RCC 7860 (cell line): ENCODE results near the gene IQCE.

Experiments used
- DNase-seq: peaks from one replicate; pipeline ENCODE4 v3.0.0-alpha.2; 2015; ENCODE audit warnings: low spot score
- FAIRE-seq: peaks from 2 replicates; lab custom pipeline; 2012; peaks lifted over from hg19 to GRCh38; lab: Jason Lieb, UNC

IQCE gene

GRCh38 chr7:2613098-2613930 is 54.5 kb downstream of the IQCE start:
- DNase-seq (no peak), FAIRE-seq (no peak)

- DNase-seq (no peak), FAIRE-seq (no peak)
These were observed 55.3 kb downstream of the IQCE start for GRCh38 chr7:2613931-2614600.

GRCh38 chr7:2614631-2615330 is 56.0 kb downstream of the IQCE start:
- DNase-seq (no peak), FAIRE-seq (no peak)

DNA sequence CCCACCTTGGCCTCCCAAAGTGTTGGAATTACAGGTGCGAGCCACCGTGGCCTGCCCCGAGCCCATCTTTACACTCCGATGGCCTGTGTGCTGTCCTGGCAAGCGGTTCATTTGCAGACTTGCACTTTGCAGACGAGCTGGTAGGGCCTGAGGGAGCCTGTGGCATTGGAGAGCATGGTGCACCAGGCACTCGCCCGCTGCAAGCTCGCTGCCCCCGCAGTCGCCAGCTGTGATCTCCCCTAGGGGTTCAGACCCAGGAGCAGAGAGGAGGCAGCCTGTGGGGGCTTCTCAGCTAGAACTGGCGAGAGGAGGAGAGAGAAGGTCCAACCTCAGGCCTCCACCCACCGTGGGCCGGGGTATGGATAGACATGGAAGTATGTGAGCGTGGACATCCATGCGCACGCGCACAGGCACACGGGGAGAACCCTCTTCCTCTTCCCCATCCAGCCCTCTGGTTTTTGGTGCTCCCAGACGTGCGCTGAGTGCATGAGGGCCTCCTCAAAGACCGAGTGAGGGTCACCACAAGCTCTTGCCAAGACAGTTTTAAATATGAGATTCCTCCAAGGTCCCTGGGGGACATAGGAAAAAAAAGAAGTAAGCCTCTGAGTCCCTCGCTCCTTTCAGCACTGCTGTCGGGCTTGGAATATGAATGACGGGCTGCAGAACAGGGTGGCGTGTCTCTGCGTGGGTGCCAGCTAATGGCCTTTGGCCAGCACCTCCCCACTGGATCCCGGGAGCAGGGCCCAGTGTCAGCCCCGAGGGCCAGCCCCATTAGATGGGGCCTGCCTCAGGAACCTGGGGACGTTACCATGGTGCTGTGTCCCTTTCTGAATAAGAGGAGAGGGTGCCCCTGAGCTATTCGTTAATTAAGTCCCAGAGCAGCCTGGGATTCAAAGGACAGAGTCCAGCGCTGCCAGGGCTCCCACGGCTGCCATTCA is 57.9 kb downstream of the IQCE start:
- DNase-seq (no peak), FAIRE-seq (no peak)

GRCh38 chr7:2617325-2617905 is 58.6 kb downstream of the IQCE start:
- DNase-seq (no peak), FAIRE-seq (no peak)

GRCh38 chr7:2619116-2619515 is 60.3 kb downstream of the IQCE start:
- no peak for FAIRE-seq
- no peak for DNase-seq

GRCh38 chr7:2621061-2621828 is 62.5 kb downstream of the IQCE start:
- no peak for DNase-seq
- FAIRE-seq: no peak

- no peak for FAIRE-seq
- no peak for DNase-seq
These were observed 63.3 kb downstream of the IQCE start for GRCh38 chr7:2621948-2622640.

GRCh38 chr7:2622869-2623697 is 64.3 kb downstream of the IQCE start:
- no peak for DNase-seq
- no peak for FAIRE-seq

DNA sequence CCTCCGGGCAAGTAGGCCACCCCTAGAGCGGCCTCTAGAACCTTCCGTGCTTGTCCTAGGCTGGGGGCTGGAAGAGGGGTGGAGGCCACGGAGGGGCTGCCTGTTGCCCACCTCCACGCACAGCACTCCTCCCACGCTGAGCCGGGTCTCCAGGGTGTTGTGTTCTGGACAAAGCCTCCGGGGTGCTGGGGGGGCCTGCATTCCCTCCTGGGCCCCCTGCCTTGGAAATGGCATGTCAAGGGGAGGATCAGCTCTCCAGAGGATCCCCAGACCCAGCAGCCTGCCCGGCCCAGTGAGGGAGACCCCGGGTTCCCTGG is 64.9 kb downstream of the IQCE start:
- no peak for DNase-seq
- no peak for FAIRE-seq

DNA sequence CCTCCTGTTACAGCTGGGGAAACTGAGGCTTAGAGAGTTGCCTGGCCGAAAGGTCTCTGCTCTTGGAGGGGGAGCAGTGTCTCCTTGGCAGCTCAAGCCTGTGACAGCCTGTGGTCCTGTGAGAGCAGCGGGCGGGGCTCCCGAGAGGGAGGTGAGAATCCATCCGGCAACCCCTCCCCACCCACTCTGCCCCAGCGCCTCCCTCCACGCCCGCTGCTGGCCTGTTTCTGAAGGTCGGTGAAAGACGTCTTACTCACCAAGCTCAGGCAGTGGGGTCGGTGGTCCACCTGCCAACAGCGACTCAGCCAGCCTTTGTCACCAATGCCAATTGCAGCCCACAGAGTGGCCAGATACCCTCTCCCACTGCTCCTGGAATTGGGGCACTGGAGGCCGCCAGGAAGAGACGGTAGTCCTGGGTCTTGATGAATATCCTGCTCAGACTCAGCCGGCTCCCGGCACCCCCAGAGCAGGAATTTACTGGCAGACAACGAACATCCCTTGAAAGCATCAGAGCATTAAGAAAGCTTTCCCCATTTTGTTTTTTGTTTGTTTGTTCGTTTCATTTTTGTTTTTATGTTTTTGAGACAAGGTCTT is 65.6 kb downstream of the IQCE start:
- FAIRE-seq (no peak), DNase-seq (no peak)

DNA sequence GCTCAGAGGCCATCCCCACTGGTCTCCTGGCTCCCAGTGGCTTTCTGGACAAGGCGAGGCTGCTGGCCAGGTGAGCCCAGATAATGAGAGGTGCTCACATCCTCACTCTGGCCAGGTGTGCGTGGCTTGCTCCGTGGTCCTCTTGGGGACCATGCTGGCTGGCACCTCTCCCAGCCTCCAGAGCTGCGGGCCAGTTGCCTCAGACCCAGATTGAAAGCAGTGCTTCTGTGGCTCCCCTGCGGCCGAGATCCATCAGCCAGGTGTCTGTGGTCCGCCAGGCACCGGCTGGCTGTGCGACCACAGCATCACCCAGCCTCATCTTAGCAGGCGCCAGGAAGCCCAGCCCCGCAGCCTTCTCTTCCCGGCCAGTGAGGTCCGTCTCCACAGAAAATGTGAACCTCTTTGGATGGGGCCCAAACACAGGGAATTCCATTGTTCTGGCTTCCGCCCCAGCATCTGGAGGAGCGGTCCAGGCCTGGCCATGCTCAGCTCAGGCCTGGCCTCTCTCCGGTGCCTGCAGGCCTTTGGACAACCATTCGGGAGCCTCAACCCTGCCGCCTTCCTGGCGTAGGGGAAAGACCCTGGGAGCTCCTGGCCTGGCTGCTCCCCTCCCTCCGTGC is 67.8 kb downstream of the IQCE start:
- no peak for DNase-seq
- no peak for FAIRE-seq

- FAIRE-seq: no peak
- DNase-seq: no peak
These were observed 68.7 kb downstream of the IQCE start for GRCh38 chr7:2627258-2628129.

- DNase-seq (no peak), FAIRE-seq (no peak)
These were observed 69.3 kb downstream of the IQCE start for GRCh38 chr7:2628130-2628482.

DNA sequence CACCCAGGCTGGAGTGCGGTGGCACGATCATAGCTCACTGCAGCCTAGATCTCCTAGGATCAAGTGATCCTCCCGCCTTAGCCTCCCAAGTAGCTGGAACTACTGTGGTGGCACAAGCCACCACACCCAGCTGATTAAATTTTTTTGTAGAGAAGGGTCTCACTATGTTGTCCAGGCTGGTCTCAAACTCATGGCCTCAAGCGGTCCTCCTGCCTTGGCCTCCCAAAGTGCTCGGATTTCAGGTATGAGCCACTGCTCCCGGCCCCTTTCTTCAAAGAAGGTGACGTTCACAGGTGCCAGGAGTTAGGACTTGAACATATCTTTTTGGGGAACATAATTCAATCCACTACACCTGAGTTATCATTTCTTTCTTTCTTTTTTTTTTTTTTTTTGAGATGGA is 70.1 kb downstream of the IQCE start:
- DNase-seq (no peak), FAIRE-seq (no peak)
